MG63 (cell line): ENCODE data around the gene PTPRD. TPM values are rescaled to one million over a fixed set of nuclear protein-coding genes. Genes with fewer than 3 reads are reported as not detected.

Experiments used
- DNase-seq: peaks from one replicate; pipeline ENCODE4 v3.0.0-alpha.2; 2020
- H3K27me3 ChIP-seq: fragments of 250-450 bp; sonication (Bioruptor Pico); 2 replicates; pipeline ENCODE4 v1.5.1; 2020; ENCODE audit warnings: mild to moderate bottlenecking, moderate library complexity
- H3K36me3 ChIP-seq: fragments of 250-450 bp; sonication (Bioruptor Pico); 2 replicates; pipeline ENCODE4 v1.5.1; 2020; ENCODE audit warnings: mild to moderate bottlenecking, moderate library complexity
- H3K4me3 ChIP-seq: fragments of 250-450 bp; sonication (Bioruptor Pico); 2 replicates; pipeline ENCODE4 v1.5.1; 2020; ENCODE audit warnings: mild to moderate bottlenecking, moderate library complexity
- H3K9me3 ChIP-seq: fragments of 250-450 bp; sonication (Bioruptor Pico); 2 replicates; pipeline ENCODE4 v1.5.1; 2020; ENCODE audit warnings: mild to moderate bottlenecking, moderate library complexity
- total RNA-seq: library from RNA; depleted of rRNA; stranded (reverse); fragments of >200 nt; shearing (Covaris generic); gene quantifications from 2 replicates; pipeline ENCODE4 v1.2.3, GENCODE V29; 2014; ENCODE audit warnings: low replicate concordance

The PTPRD gene
- total RNA-seq, 1 experiment from 2014 or later: not detected

- no peak for DNase-seq
These were observed 848.0 kb downstream of the PTPRD start for GRCh38 chr9:9764821-9765220.

GRCh38 chr9:9754186-9754585, 858.6 kb downstream of the PTPRD start:
- no peak for DNase-seq
- Histone ChIP-seq H3K4me3 (no peak overlapping the region), H3K9me3 (no peaks in the 10 kb centered on the region), H3K27me3 (no peaks in the 10 kb centered on the region), H3K36me3 (no peaks in the 10 kb centered on the region)

More at GRCh38 chr9:9764821-9765220, 848.0 kb downstream of the PTPRD start:
- H3K4me3 ChIP-seq: no peak overlapping the region
- H3K9me3 ChIP-seq: no peaks in the 10 kb centered on the region
- H3K36me3 ChIP-seq: no peaks in the 10 kb centered on the region
- H3K27me3 ChIP-seq: no peaks in the 10 kb centered on the region

GRCh38 chr9:9753266-9753665, 859.5 kb downstream of the PTPRD start:
- H3K9me3 ChIP-seq: no peaks in the 10 kb centered on the region
- no peaks in the 10 kb centered on the region for H3K27me3 ChIP-seq
- H3K4me3 ChIP-seq: no peak overlapping the region
- H3K36me3 ChIP-seq: no peaks in the 10 kb centered on the region
- no peak for DNase-seq

GRCh38 chr9:9752722-9753121, 860.1 kb downstream of the PTPRD start:
- Histone ChIP-seq H3K27me3 (no peaks in the 10 kb centered on the region), H3K9me3 (no peaks in the 10 kb centered on the region), H3K4me3 (no peak overlapping the region), H3K36me3 (no peaks in the 10 kb centered on the region)
- DNase-seq: no peak

- DNase-seq: no peak
- no peak overlapping the region for H3K4me3 ChIP-seq
- H3K9me3 ChIP-seq: no peaks in the 10 kb centered on the region
- H3K36me3 ChIP-seq: no peaks in the 10 kb centered on the region
- no peaks in the 10 kb centered on the region for H3K27me3 ChIP-seq
These were observed 860.8 kb downstream of the PTPRD start for GRCh38 chr9:9751996-9752395.

GRCh38 chr9:9750719-9751118, 862.1 kb downstream of the PTPRD start:
- Histone ChIP-seq H3K36me3 (no peaks in the 10 kb centered on the region), H3K9me3 (no peaks in the 10 kb centered on the region), H3K27me3 (no peaks in the 10 kb centered on the region), H3K4me3 (no peak overlapping the region)
- DNase-seq: no peak

GRCh38 chr9:9749591-9749990, 863.2 kb downstream of the PTPRD start:
- Histone ChIP-seq H3K4me3 (no peak overlapping the region), H3K36me3 (no peaks in the 10 kb centered on the region), H3K9me3 (no peaks in the 10 kb centered on the region), H3K27me3 (no peaks in the 10 kb centered on the region)
- DNase-seq: no peak

- Histone ChIP-seq H3K4me3 (no peak overlapping the region), H3K27me3 (no peaks in the 10 kb centered on the region), H3K36me3 (no peaks in the 10 kb centered on the region), H3K9me3 (no peaks in the 10 kb centered on the region)
- DNase-seq: no peak
These were observed 865.0 kb downstream of the PTPRD start for GRCh38 chr9:9747787-9748186.

GRCh38 chr9:9746826-9747225, 866.0 kb downstream of the PTPRD start:
- Histone ChIP-seq H3K9me3 (no peaks in the 10 kb centered on the region), H3K27me3 (no peaks in the 10 kb centered on the region), H3K4me3 (no peak overlapping the region), H3K36me3 (no peaks in the 10 kb centered on the region)
- no peak for DNase-seq

GRCh38 chr9:9743822-9744221, 869.0 kb downstream of the PTPRD start:
- Histone ChIP-seq H3K27me3 (no peaks in the 10 kb centered on the region), H3K4me3 (no peak overlapping the region), H3K9me3 (no peaks in the 10 kb centered on the region), H3K36me3 (no peaks in the 10 kb centered on the region)
- DNase-seq: no peak

- Histone ChIP-seq H3K27me3 (no peaks in the 10 kb centered on the region), H3K4me3 (no peak overlapping the region), H3K9me3 (no peaks in the 10 kb centered on the region), H3K36me3 (no peaks in the 10 kb centered on the region)
- no peak for DNase-seq
These were observed 882.6 kb downstream of the PTPRD start for GRCh38 chr9:9730174-9730573.

GRCh38 chr9:9729082-9729481, 883.7 kb downstream of the PTPRD start:
- Histone ChIP-seq H3K9me3 (no peaks in the 10 kb centered on the region), H3K27me3 (no peaks in the 10 kb centered on the region), H3K4me3 (no peak overlapping the region), H3K36me3 (no peaks in the 10 kb centered on the region)
- no peak for DNase-seq

GRCh38 chr9:9719373-9720112, 893.3 kb downstream of the PTPRD start:
- DNase-seq: no peak
- no peaks in the 10 kb centered on the region for H3K27me3 ChIP-seq
- H3K4me3 ChIP-seq: no peak overlapping the region
- H3K36me3 ChIP-seq: no peaks in the 10 kb centered on the region
- no peaks in the 10 kb centered on the region for H3K9me3 ChIP-seq

- Histone ChIP-seq H3K36me3 (no peaks in the 10 kb centered on the region), H3K4me3 (no peak overlapping the region), H3K27me3 (no peaks in the 10 kb centered on the region), H3K9me3 (no peaks in the 10 kb centered on the region)
- DNase-seq: no peak
These were observed 894.1 kb downstream of the PTPRD start for GRCh38 chr9:9718691-9719090.

GRCh38 chr9:9679433-9679832, 933.4 kb downstream of the PTPRD start:
- Histone ChIP-seq H3K4me3 (no peak overlapping the region), H3K9me3 (no peaks in the 10 kb centered on the region), H3K27me3 (no peaks in the 10 kb centered on the region), H3K36me3 (no peaks in the 10 kb centered on the region)
- DNase-seq: no peak

GRCh38 chr9:9674461-9674860, 938.3 kb downstream of the PTPRD start:
- Histone ChIP-seq H3K27me3 (no peaks in the 10 kb centered on the region), H3K36me3 (no peaks in the 10 kb centered on the region), H3K4me3 (no peak overlapping the region), H3K9me3 (no peaks in the 10 kb centered on the region)
- DNase-seq: no peak

- Histone ChIP-seq H3K27me3 (no peaks in the 10 kb centered on the region), H3K4me3 (no peak overlapping the region), H3K9me3 (no peaks in the 10 kb centered on the region), H3K36me3 (no peaks in the 10 kb centered on the region)
- no peak for DNase-seq
These were observed 942.3 kb downstream of the PTPRD start for GRCh38 chr9:9670454-9670853.

- H3K27me3 ChIP-seq: no peaks in the 10 kb centered on the region
- no peak overlapping the region for H3K4me3 ChIP-seq
- H3K36me3 ChIP-seq: no peaks in the 10 kb centered on the region
- DNase-seq: no peak
- no peaks in the 10 kb centered on the region for H3K9me3 ChIP-seq
These were observed 967.8 kb downstream of the PTPRD start for GRCh38 chr9:9645006-9645405.
